HG03103 (cell line): ENCODE measurements around the gene APCDD1.

ENCODE experiments used
- ATAC-seq: cut with Tn5 transposase; IDR thresholded peaks from one replicate; pipeline ENCODE4 v1.9.1; 2021; ENCODE audit warnings: low read depth; ENCODE audit not compliant: unreplicated experiment

APCDD1 gene

DNA sequence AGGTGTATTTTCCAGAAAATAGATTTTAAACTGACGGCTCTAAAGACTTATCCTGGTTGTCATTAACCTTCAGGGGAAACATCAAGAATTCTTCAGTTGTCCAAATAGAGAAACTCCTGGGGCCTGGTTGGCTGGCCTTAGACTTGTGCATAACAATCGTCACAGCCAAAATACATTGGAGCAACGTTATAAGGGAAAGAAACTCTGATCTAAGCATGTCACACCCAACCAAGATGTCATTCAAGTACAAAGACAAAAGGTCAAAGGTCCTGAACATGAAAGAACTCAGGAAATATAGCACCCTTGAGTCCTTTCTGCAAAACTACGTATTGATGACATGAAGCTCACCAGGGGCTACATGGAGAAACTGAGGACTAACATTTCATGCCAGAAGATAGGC, 23.8 kb upstream of the APCDD1 start:
- no peak for ATAC-seq

DNA sequence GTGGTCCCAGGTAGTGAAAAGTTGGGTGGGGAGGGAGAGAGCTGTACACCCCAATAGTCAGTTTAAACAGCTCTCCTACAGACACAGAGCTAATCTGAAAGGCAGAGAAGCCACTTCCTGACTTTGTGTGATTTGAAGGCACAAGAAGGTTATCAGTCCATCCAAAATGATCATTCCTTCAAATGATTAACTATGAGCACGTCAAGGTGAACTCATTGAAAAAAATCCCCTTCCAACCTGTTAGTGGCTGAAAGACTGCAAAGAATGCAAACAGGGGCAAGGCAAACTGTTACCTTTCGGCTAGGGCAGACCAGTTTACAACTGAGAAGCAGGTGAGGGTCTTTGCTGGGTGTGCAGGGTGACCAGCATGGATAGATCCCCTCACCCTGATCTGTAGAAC, 22.8 kb upstream of the APCDD1 start:
- ATAC-seq: no peak

DNA sequence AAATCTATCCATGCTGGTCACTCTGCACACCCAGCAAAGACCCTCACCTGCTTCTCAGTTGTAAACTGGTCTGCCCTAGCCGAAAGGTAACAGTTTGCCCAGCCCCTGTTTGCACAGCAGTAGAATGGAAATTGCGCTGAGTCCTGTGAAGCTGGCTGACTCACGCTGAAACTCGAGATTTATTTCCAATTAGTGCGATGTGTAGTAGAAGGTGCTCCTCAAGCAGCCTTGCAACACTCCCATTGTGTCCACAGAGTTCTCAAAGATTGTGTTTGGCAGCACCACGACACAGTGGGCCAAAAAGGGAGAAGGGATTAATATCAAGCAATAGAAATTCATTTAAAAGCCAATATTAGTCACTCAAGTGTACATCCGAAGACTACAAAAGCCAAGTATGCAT, 21.7 kb upstream of the APCDD1 start:
- no peak for ATAC-seq

DNA sequence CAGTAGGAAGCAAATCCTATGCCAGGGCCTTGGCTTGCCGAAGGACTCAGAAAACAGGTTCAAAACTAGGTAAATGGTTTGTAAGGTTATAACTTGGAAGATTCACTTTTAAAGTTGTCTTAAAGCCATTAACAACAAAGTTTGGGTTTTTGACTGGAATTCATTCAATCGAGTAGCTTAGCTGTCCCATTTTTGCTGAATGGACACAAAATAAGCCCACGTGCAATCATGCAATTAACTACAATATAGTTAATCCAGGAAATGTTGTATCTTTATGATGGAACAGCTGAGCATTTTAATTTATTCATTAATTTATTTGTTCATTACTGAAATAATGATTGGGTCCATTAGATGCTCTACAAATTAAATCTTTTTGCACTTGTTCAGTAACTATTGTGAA, 18.3 kb upstream of the APCDD1 start:
- no peak for ATAC-seq

DNA sequence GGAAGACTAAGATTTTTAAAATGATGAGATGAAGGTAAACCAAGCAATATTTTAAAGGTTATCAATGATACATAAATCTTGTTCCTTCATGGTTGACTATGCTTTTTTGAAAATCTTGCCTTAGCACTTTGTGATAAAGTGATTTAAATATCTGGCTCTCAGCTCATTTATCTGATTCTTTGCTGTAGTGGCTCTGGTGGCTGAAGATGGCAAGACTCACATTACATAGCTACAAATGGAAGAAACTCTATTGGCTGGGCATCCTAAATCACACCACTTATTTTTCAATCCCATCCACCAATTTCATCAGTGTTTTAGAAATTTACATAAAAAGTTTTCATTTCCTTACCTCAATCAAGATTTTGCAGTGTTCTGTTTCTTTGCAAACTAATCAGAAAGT, 16.6 kb upstream of the APCDD1 start:
- no peak for ATAC-seq

DNA sequence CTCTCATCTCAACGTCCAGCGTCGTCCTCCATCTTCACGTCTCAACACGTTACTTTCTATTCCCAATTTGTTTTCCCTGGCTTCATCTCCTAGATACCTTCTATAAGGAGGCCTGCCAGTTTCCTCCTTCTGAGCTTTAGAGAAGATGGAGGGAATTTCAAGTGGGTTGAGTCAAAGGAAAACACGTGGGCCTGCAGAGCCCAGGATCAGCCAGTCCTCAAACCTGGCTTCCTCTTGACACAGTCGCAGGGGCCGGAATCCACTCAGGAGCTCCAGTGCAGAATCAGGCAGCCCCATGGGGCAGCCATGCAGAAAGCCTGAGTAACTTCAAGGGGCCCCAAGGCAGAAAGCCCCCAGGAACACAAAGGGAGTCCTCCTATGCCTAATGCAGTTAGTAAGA, 14.5 kb upstream of the APCDD1 start:
- ATAC-seq: no peak

DNA sequence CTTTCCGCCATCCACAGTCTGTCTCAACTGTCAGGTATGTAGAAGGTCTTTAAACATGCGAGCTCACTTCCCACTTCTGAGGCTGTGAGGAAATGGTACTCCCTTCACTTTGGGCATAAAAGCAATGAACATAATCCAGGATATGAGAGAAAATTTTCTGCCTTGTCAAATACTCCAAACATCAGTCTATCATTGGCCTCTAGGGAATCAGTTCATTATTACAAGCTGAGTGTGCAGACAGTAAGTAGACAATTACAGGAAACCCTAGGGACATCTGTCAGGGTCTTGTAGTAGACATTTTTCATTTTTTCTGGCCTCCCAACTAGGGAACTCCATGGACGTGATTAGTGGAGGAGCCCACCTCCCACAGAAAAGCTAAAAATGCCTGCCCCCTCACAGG, 13.6 kb upstream of the APCDD1 start:
- ATAC-seq: no peak

DNA sequence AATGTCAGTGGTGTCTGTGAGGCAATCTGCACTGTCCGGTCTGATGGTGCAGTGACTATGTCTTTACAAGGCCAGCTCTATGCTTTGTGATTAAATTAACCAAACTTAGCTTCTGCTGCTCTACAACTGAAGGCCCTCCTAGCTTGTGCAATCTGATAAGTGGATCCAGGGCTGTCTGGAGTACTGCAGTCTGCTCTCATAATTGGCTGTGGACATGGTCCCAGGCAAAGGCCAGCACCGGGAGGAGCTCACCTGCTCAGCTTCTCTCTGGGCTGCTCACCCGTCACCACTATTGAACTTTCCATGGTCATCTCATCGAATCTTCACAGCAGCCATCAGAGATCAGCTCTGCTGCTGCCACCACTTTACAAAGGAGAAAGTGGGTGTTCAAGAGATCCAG, 13.0 kb upstream of the APCDD1 start:
- no peak for ATAC-seq

DNA sequence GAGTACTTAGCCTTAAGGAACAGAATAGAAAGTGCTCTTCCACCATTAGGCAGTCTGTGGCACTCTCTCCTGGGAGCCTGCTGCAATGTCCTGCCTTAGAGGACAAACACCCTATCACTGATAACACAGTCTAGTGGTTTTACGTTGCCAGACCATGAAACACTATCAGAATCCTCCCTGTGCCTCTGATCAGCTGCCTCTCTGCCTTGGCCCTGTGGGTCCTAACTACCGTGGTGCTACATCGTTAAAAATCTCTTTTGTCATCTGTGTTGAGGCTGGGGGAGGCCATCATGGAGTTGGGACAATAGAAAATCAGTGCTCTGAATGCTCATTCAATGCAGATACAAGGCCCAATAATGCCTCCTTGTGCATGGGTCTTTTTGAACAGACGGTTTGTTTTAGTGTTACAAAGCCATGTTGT, 11.9 kb upstream of the APCDD1 start:
- no peak for ATAC-seq

DNA sequence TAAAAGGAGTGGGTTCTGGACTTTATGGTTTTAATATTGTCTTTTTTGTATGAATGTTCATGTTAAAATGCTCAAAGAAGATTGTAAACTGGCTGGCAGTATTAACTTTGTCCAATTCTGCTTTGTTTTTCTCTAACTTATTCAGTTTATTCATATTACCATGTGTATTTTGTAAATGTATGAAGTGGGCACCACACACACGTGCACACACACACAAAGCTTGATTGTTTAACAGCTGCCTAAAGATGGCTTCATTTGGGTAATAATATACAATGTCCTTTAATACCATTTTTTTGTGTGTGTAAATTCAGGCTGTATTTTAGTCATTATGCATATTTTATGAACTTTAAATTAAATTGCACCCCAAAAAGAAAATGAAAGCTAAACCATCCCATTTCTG, 11.4 kb upstream of the APCDD1 start:
- ATAC-seq: no peak

DNA sequence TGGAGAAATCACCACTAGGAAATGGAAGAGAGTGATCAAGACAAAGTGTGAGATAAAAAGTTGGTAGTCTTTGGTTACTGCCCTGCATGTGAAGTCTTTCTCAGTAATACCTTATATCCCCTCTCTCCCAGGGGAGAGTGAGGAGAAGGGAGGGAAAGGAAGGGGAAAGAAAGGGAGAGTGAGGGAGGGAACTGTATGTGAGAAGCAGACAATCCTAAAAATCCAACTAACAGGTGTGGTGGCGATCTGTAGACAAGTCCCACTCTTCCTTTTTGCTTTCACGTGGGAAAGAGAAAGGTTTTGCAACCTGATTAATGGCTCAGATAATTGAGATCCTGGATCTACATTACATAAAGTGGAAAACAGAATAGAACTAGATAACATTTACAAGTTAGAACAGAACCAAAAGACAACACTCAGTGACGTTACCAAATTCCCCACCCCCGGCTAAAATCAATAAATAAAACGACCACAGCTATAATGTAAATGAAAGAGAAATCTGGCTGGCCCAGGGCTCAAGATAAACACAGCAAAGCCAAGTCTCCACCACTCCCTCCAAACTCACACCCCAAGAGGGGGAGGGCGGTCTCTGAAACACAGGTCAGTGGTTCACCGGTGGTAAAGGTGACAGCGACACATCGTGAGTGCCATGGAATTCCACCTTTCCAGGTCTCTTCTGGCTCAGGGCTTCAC, 10.0 kb upstream of the APCDD1 start:
- ATAC-seq: no peak

DNA sequence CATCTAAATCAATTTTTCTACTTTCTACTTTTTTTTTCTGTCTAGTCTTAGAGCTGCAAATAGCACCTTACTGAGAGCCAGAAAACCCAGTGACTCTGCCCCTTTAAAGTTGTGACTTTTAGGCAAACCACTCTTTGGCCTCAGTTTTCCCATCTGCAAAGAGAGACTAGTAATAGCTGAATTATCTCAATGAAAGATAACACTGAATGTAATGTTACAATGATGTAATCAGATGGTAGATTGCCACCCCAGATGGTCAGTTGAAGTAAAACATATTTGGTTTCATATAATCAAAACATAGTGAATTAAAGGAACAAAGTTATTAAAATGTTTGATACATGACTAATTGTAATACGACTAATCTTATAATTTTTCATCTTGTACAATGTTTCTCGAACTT, 5.0 kb upstream of the APCDD1 start:
- no peak for ATAC-seq

DNA sequence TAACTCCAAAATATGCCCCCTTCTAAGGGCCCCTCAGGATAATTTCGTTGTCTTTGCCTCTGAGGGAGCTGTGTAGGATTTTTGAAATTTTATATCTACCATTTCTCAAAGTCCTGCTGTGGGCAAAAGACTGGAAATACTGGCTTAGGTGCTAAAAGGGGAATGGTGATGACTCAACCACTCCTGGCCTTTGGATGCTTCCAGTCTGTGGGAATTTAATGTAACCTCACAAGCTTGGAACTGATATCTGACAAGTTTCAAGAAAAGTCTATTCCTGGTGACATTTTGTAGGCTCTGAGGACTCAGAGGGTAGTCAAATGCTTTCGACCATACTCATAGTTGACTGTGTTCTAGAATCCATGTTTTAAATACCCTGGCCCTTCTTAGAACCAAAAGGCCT, 3.4 kb upstream of the APCDD1 start:
- ATAC-seq: no peak

DNA sequence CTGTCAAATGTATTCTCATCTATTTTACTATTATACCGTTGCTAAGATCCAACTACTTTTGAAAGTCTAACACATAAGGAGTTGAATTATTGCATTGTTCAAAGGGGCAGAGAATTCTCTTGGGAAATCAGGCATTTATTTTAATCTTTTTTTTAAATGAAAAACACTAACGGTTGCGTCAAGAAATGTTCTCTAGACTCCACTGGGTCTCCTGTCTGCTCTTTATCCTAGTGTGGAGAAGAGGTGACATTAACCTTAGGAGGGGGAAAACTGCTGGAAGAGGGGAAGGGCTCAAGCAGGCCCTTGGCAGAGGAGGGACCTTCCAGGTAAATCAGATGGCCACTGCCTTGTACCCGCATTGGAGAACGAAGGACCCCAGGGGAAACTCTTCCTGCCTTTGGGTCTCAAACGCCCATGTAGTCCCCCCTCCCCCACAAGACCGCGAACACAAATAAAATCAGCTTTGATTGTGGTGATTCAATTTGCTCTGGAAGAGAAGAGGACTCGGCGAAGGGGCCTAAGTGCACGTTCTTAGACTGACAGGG, 1.1 kb upstream of the APCDD1 start:
- no peak for ATAC-seq

DNA sequence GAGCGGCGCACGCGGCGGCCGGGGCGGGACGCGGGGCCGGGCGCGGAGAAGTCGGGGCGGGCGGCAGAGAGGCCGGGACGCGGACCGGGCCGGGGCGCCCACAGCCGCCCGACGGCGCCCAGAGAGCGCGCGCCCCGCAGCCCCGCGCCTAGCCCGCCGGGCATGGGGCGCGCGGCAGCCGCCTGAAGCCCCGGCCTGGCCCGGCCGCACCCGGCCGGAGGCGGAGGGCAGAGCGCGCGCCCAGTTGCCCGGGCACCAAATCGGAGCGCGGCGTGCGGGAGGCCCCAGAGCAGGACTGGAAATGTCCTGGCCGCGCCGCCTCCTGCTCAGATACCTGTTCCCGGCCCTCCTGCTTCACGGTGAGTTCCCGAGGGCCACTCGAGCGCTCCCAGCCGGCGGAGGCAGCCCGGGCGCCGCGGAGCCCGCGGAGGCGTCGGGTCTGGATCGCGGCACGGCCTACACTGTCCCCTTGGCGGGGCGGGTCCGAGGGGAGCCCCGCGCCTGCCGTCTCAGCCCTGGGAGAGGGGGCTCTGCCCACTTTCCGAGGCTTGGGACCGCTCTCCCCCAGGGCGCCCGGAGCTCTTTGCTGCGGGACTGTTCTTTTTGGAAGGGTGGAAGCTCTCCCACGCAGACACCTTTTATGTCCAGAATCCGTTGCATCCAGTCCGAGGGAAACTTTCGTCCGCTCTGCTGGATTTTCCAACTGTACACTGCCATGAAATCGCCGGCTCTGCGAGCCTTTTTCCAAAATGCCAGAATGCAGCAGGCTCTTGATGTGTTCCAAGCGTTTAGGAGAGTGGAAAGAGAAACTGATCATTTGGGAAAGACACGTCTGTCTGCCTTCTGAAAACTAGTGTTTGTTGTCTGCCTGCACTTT, 484 bp downstream of the APCDD1 start:
- no peak for ATAC-seq

DNA sequence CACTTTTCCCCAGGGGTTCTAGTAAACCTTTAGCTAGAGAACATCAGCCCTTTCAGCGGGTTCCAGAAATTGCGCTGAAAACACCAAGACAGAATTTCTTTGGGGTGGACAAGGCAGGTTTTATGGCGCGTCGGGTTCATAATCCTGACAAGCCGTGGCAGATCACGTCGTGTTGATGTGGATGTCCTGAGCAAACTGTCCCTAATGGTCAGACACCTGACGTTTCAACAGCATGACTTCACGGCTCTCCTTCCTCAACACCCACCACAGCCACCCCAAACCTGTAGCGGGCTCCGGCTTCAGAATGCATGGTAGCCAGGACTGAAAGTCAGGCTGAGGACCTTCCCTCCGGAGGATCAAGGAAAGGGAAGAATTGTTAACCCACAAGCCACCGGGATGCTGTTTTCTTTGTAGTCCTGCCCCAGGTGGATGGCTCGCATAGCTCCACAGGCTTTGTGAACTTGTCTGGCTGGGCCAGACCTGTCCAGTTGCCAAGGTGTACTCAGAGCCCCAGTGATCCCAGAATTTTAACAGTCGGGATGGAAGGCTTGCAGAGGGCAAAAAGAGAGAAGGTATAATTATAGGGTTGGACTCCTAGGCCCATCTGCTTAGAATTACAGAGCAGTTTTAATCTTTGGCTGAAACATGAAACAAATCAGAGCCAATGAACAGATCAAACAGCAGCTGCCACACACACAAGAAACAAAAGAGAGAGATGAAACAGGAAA, 1.5 kb downstream of the APCDD1 start:
- no peak for ATAC-seq

DNA sequence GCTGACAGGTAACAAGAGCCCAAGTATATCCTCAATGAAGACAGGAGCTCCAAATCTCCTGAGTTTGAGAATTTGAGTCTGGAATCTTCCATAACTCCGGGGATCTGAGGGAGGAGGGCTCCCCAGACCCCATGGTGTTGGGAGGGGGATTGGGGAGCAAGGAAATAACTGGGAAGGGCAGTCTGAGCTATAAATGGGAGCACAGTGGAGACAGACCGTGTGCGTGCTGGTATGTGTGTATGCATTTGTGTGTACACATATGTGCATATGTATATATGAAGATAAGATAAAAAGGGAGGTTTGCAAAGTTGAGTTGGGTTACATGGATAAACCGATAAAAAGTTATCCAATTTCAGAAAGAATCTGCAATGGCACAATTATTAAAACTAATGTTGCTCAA, 2.3 kb downstream of the APCDD1 start:
- ATAC-seq: no peak

DNA sequence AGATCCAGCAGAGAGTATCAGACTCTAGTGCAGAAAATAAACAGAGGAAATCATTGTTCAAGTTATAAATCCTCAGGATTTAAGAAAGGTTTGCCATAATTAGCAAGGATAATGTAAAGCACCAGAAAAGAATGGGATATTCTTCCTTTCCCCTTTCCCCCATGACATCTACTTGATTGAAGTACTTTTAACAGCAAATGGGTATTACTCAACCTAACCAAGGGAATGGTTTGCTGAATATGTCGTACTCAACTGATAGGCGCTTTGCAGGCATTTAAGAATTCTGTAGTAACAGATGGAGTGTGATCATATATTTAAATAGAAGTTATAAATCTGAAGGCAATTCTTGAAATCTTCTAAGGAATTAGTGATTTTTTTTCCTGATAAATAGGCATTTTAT, 2.7 kb downstream of the APCDD1 start:
- ATAC-seq: no peak

DNA sequence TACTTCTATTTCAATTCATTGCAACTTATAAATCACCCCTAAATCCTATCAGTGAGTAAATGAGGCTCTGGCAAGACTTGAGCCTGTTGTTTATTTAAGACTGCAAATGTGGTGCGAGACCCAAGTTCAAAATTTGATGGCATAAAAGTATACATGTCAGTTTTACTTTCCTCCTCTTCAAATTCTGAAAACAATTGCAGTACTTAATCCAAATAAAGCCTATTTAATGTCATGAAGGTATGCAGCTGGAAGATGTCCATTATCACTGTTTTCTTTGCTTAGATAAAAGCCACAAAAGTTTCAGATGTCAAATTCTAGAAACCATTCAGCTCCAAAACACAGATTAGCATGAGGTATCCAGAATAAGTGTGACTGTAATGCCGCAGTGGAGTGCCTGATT, 3.3 kb downstream of the APCDD1 start:
- ATAC-seq: no peak

DNA sequence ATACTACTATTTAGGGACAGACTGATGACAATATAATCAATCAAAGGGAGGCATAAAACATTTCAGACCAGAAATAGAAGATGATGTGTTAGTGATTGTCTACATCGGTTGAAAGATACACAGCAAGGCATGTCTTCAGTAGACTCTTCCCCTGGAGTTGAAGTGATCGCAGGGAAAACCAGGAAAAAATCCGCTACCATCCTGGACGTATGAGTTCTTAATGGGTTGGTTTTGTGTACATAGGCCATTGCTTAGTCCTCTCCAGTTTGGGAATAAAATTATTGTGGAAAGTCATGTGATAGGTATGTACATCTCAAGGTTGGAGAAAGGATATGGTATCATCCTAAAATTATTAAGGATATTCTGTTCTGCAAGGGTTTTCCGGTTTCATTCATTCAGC, 4.3 kb downstream of the APCDD1 start:
- ATAC-seq: no peak

DNA sequence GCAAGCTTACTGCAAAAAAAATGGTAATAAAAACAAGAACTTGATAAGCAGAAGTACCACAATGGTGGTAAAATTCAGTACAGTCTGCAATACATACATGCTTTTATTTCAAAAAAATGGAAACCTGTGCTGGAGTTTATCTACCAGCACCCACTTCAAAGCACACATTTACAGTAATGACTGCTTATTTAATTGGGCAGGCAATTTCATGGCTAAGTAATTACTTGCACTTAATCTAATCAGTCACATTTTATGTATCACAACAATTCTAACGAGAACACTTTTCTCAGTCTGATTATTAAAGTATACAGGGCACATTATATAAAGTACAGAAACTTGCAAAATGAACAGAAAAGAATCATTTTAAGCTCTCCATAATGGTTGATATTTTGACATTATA, 5.2 kb downstream of the APCDD1 start:
- no peak for ATAC-seq
